ENCODE data around the gene NEURL2.

NEURL2 gene

GRCh38 chr20:45872626-45873025 is 18.4 kb downstream of the NEURL2 start:
- Histone ChIP-seq H3K36me3 (no peaks in the 10 kb centered on the region), H3K27me3 (no peaks in the 10 kb centered on the region), H3K9me3 (no peaks in the 10 kb centered on the region), H3K4me1 (no peaks in the 10 kb centered on the region), H3K4me3 (ENCODE audit: low read depth, low read length) (no peak overlapping the region)
- DNase-seq = no peak
- no peak for TF ChIP-seq CTCF (IDR thresholded peaks at IDR 0.05; ENCODE audit: low read depth, low read length)

- no peak for DNase-seq
- Histone ChIP-seq H3K4me3 (ENCODE audit: low read depth, low read length) (no peak overlapping the region), H3K4me1 (no peaks in the 10 kb centered on the region), H3K27me3 (no peaks in the 10 kb centered on the region), H3K9me3 (no peaks in the 10 kb centered on the region), H3K36me3 (no peaks in the 10 kb centered on the region)
- TF ChIP-seq CTCF (IDR thresholded peaks at IDR 0.05; ENCODE audit: low read depth, low read length) = no peak
Measured at GRCh38 chr20:45867819-45868176, 23.2 kb downstream of the NEURL2 start.

DNA sequence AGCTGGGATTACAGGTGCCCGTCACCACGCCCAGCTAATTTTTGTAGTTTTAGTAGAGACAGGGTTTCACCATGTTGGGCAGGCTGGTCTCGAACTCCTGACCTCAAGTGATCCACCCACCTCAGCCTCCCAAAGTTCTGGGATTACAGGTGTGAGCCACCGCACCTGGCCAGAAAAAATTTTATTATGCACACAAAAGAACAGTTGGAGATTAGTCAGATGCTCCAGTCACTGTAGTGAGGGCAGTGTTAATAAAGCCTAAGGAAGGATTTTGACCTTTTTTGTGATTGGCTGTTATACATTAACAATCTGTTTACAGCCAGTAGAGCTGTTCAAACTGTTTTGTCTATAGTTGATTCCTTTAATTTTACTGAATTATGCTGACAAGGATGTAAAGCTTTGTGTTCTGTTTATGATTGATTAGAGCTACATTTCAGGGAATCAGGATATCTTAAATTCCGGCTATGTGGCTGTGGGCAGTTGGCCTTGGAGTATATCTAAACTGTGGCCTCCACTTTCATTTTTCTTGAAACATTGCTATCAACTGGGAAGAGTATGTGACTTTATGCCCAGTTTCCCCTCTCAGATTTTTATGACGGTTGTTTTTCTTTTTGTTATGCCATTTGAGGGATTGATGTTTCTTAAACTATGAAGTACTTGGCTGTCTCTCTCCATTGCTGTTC is 23.7 kb downstream of the NEURL2 start:
- no peak for DNase-seq
- TF ChIP-seq CTCF (IDR thresholded peaks at IDR 0.05; ENCODE audit: low read depth, low read length) = no peak
- H3K9me3 ChIP-seq = no peaks in the 10 kb centered on the region
- H3K4me1 ChIP-seq = no peaks in the 10 kb centered on the region
- no peaks in the 10 kb centered on the region for H3K27me3 ChIP-seq
- no peak overlapping the region for H3K4me3 ChIP-seq (ENCODE audit: low read depth, low read length)
- H3K36me3 ChIP-seq = no peaks in the 10 kb centered on the region

GRCh38 chr20:45866454-45866853 is 24.6 kb downstream of the NEURL2 start:
- no peaks in the 10 kb centered on the region for H3K27me3 ChIP-seq
- no peaks in the 10 kb centered on the region for H3K9me3 ChIP-seq
- TF ChIP-seq CTCF (IDR thresholded peaks at IDR 0.05; ENCODE audit: low read depth, low read length) = no peak
- no peak for DNase-seq
- H3K4me1 ChIP-seq = no peaks in the 10 kb centered on the region
- H3K4me3 ChIP-seq (ENCODE audit: low read depth, low read length) = no peak overlapping the region
- H3K36me3 ChIP-seq = no peaks in the 10 kb centered on the region

GRCh38 chr20:45863543-45864470 is 27.2 kb downstream of the NEURL2 start:
- Histone ChIP-seq H3K4me1 (peaks cover 3% of the 10 kb centered on the region; the same call in 1 of the 2 replicates), H3K4me3 (ENCODE audit: low read depth, low read length) (no peak overlapping the region), H3K36me3 (no peaks in the 10 kb centered on the region), H3K9me3 (no peaks in the 10 kb centered on the region), H3K27me3 (no peaks in the 10 kb centered on the region)
- no peak for TF ChIP-seq CTCF (IDR thresholded peaks at IDR 0.05; ENCODE audit: low read depth, low read length)
- no peak for DNase-seq

Measured in BE2C (cell line).